Hepatocyte (in vitro differentiated cells): ENCODE data around the gene GRK4.

ENCODE experiments used
- CTCF ChIP-seq: fragments of 200-600 bp; sonication (generic); IDR thresholded peaks from 2 replicates; pipeline ENCODE4 v1.5.1; 2016; ENCODE audit warnings: antibody characterized with exemption, mild to moderate bottlenecking; ENCODE audit not compliant: poor library complexity
- EZH2 ChIP-seq: fragments of 200-600 bp; sonication (generic); IDR thresholded peaks from 2 replicates; pipeline ENCODE4 v1.6.1; 2016; ENCODE audit warnings: antibody characterized with exemption, mild to moderate bottlenecking, borderline replicate concordance

DNA sequence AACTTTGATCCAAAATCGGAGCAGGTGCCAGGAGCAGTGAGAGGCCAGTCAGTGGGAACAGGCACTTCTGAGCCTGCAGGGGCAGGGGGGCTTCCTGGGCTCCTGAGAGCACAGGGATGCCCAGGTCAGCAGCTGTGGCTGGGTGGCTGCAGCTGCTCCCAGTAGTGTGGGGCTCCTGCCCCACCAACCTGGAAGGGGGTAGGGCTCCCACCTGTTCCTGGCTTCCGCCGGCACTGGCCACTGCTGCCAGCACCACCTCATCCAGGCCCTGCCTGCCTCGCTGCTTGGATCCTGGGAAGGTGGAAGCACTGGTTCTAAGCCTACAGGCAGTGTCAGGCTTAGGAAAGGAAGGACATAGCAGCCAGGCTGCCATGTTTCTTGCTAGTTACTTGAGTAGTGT is 18.6 kb downstream of the GRK4 start:
- TF ChIP-seq CTCF (no peak), EZH2 (no peak)
